ENCODE measurements around the gene BBS12. TPM values are rescaled to one million over a fixed set of nuclear protein-coding genes. Genes with fewer than 3 reads are reported as not detected.

The BBS12 gene
- total and polyA plus RNA-seq, 2 donors from 2014 or later: 8.3 to 9.9 TPM

- intact Hi-C loops (cut with DNase I): no loop called here
- DNase-seq (no peak), FAIRE-seq (no peak)
- no peaks in the 10 kb centered on the region for H3K27me3 ChIP-seq (ENCODE audit: control insufficient read depth, insufficient read depth, low read length)
- H3K36me3 ChIP-seq (ENCODE audit: control insufficient read depth in 2 of 3, insufficient read depth in 3 of 3, low read length in 3 of 3): no peaks in the 10 kb centered on the region
- H3K4me3 ChIP-seq (ENCODE audit: low read length in 3 of 3): no peak overlapping the region
- H3K9ac ChIP-seq (ENCODE audit: low read length in 3 of 3): no peak overlapping the region
- H3K9me3 ChIP-seq (ENCODE audit: control insufficient read depth in 2 of 3, insufficient read depth in 1 of 3, low read length in 3 of 3): no peaks in the 10 kb centered on the region
- no peak overlapping the region for H3K27ac ChIP-seq (ENCODE audit: low read depth in 2 of 2, low read length in 2 of 2)
- no peaks in the 10 kb centered on the region for H3K4me1 ChIP-seq (ENCODE audit: control insufficient read depth in 2 of 3, insufficient read depth in 2 of 3, low read depth in 1 of 3, low read length in 3 of 3)
- TF ChIP-seq, protein P1, sequence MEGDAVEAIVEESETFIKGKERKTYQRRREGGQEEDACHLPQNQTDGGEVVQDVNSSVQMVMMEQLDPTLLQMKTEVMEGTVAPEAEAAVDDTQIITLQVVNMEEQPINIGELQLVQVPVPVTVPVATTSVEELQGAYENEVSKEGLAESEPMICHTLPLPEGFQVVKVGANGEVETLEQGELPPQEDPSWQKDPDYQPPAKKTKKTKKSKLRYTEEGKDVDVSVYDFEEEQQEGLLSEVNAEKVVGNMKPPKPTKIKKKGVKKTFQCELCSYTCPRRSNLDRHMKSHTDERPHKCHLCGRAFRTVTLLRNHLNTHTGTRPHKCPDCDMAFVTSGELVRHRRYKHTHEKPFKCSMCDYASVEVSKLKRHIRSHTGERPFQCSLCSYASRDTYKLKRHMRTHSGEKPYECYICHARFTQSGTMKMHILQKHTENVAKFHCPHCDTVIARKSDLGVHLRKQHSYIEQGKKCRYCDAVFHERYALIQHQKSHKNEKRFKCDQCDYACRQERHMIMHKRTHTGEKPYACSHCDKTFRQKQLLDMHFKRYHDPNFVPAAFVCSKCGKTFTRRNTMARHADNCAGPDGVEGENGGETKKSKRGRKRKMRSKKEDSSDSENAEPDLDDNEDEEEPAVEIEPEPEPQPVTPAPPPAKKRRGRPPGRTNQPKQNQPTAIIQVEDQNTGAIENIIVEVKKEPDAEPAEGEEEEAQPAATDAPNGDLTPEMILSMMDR (IDR thresholded peaks at IDR 0.05; ENCODE audit: borderline replicate concordance, extremely low read depth, insufficient read depth): no peak
Observed at GRCh38 chr4:122692641-122693520, 39.6 kb upstream of the BBS12 start.

DNA sequence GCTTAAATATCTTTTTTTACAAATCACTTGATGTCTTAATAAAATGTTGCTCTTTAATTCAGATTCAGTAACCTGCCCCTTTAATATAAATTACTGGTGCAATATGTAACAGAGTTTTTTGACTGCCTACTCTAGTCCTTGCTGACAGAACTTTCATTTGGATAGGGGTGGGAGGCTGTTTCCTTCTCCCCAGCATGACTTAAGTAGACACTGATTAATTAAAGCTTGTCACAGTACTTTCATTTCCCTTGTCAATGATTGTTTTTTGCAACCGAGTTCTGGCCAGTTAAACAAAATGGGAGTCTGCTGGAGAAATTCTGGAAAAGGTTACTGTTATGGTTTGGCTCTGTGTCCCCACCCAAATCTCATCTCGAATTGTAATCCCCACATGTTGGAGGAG lies 37.3 kb upstream of the BBS12 start:
- Histone ChIP-seq H3K4me3 (ENCODE audit: low read length in 3 of 3) (no peak overlapping the region), H3K36me3 (ENCODE audit: control insufficient read depth in 2 of 3, insufficient read depth in 3 of 3, low read length in 3 of 3) (no peaks in the 10 kb centered on the region), H3K4me1 (ENCODE audit: control insufficient read depth in 2 of 3, insufficient read depth in 2 of 3, low read depth in 1 of 3, low read length in 3 of 3) (no peaks in the 10 kb centered on the region), H3K9me3 (ENCODE audit: control insufficient read depth in 2 of 3, insufficient read depth in 1 of 3, low read length in 3 of 3) (no peaks in the 10 kb centered on the region), H3K9ac (ENCODE audit: low read length in 3 of 3) (no peak overlapping the region), H3K27me3 (ENCODE audit: control insufficient read depth, insufficient read depth, low read length) (no peaks in the 10 kb centered on the region), H3K27ac (ENCODE audit: low read depth in 2 of 2, low read length in 2 of 2) (no peak overlapping the region)
- intact Hi-C loops (cut with DNase I): no loop called here
- DNase-seq: no peak
- no peak for FAIRE-seq
- TF ChIP-seq, protein P1 (IDR thresholded peaks at IDR 0.05; ENCODE audit: borderline replicate concordance, extremely low read depth, insufficient read depth): no peak

DNA sequence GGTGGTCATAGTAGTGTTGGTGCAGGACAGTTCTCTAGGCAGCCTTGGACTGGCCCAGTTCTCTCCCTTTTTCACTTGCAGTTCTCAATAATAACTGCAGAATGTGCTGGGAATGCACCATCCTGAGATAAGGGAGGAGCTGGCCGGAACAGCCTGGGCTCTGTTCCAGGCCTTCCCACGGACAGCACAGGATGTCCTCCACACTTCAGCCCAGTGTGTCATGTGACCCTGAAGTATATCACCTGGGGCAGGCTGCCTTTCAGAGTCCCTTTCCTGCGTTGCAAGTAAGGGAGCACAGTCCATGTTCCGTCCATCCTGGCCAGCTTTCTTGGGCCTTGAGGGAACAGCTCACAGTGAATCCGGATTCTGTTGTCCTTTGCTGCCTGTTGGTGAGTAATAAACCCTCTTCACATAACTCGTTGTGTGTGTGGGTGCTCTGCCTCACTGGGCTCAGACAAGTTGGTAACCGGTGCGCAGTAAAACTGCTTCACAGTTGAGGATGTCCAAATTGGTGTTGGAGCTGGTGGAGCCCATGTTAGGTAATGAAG lies 32.3 kb upstream of the BBS12 start:
- Histone ChIP-seq H3K27me3 (ENCODE audit: control insufficient read depth, insufficient read depth, low read length) (no peaks in the 10 kb centered on the region), H3K9me3 (ENCODE audit: control insufficient read depth in 2 of 3, insufficient read depth in 1 of 3, low read length in 3 of 3) (no peaks in the 10 kb centered on the region), H3K27ac (ENCODE audit: low read depth in 2 of 2, low read length in 2 of 2) (peak overlapping the region in 1 of 2 donors; percentile 15), H3K4me3 (ENCODE audit: low read length in 3 of 3) (peak overlapping the region in 2 of 3 donors; percentile 51 to 73), H3K9ac (ENCODE audit: low read length in 3 of 3) (peak overlapping the region in 1 of 3 donors; percentile 41), H3K4me1 (ENCODE audit: control insufficient read depth in 2 of 3, insufficient read depth in 2 of 3, low read depth in 1 of 3, low read length in 3 of 3) (no peaks in the 10 kb centered on the region), H3K36me3 (ENCODE audit: control insufficient read depth in 2 of 3, insufficient read depth in 3 of 3, low read length in 3 of 3) (no peaks in the 10 kb centered on the region)
- TF ChIP-seq, protein P1 (IDR thresholded peaks at IDR 0.05; ENCODE audit: borderline replicate concordance, extremely low read depth, insufficient read depth): no peak
- intact Hi-C loops (cut with DNase I): no loop called here
- peak in 2 of 5 donors; percentile 9 to 27 for DNase-seq
- no peak for FAIRE-seq

All from kidney (tissue), 14 donors.